Measurements from ENCODE around the gene CTSS. TPM values are rescaled to one million over a fixed set of nuclear protein-coding genes. Genes with fewer than 3 reads are reported as not detected.

CTSS gene
- total RNA-seq, 2 experiments from 2014 or later = 123 to 127 TPM

GRCh38 chr1:150764617-150765101 lies 919 bp downstream of the CTSS start:
- ChIA-PET CTCF (interaction anchor here (1.2 kb wide), 1 partner anchor 136 kb away, joined by 3 read pairs; the partner anchor contains the start of gene ENSA), POLR2A (interaction anchor here (0.7 to 2.8 kb wide), 10 partner anchors 9 to 202 kb away, joined by 3 to 10 read pairs (median 4); partner anchors contain the start of genes CTXND2, ENSA and GOLPH3L)
- Mint-ChIP-seq H3K4me3 (peak overlapping the region; percentile 83), H3K27me3 (peaks cover 1% of the 10 kb centered on the region), H3K9me3 (peaks cover 4% of the 10 kb centered on the region), H3K36me3 (ENCODE audit: low read depth) (peaks cover 39% of the 10 kb centered on the region), H3K4me1 (peaks cover 39% of the 10 kb centered on the region), H3K27ac (peak overlapping the region; percentile 81)
- DNase-seq = no peak

DNA sequence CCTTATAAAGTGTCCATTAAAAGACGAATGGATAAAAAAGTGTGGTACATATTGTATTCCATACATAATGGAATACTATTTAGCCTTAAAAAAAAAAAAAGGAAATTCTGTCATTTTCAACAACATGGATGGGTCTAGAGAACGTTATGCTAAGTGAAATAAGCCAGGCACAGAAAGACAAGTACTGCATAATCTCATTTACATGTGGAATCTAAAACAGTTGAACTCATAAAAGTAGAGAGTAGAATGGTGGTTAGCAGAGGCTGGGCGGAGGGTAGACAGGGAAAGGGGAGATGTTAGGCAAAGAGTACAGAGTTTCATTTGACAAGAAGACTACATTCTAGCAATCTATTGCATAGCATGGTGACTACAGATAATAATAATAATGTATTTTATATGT lies 2.6 kb downstream of the CTSS start:
- CTCF ChIA-PET = no interaction called here
- peaks cover 39% of the 10 kb centered on the region for H3K4me1 Mint-ChIP-seq

GRCh38 chr1:150762552-150762951 lies 3.0 kb downstream of the CTSS start:
- H3K9me3 Mint-ChIP-seq = peaks cover 4% of the 10 kb centered on the region
- no peak for DNase-seq
- H3K4me3 Mint-ChIP-seq = no peak overlapping the region
- peaks cover 39% of the 10 kb centered on the region for H3K4me1 Mint-ChIP-seq
- H3K36me3 Mint-ChIP-seq (ENCODE audit: low read depth) = peaks cover 50% of the 10 kb centered on the region
- H3K27me3 Mint-ChIP-seq = no peaks in the 10 kb centered on the region
- POLR2A ChIA-PET = no interaction called here
- CTCF ChIA-PET = no interaction called here
- H3K27ac Mint-ChIP-seq = no peak overlapping the region

More for the DNA sequence above, 2.6 kb downstream of the CTSS start:
- no peaks in the 10 kb centered on the region for H3K27me3 Mint-ChIP-seq
- POLR2A ChIA-PET = no interaction called here
- H3K27ac Mint-ChIP-seq = no peak overlapping the region
- H3K4me3 Mint-ChIP-seq = no peak overlapping the region
- H3K9me3 Mint-ChIP-seq = peaks cover 4% of the 10 kb centered on the region
- peaks cover 45% of the 10 kb centered on the region for H3K36me3 Mint-ChIP-seq (ENCODE audit: low read depth)
- no peak for DNase-seq

DNA sequence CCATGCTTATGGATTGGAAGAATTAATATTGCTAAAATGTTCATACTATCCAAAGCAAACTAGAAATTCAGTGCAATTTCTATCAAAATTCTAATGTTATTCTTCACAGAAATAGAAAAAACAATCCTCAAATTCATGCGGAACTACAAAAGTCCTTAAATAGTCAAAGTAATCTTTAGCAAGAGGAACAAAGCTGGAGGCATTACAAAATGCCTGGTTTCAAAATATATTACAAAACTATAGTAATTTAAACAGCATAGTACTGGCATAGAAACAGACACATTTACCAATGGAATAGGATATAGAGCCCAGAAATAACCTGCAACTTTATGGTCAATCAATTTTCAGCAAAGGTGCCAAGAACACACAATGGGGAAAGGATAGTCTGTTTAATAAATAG lies 3.8 kb downstream of the CTSS start:
- Mint-ChIP-seq H3K36me3 (ENCODE audit: low read depth) (peaks cover 55% of the 10 kb centered on the region), H3K27ac (no peak overlapping the region), H3K4me3 (no peak overlapping the region), H3K4me1 (peaks cover 39% of the 10 kb centered on the region), H3K27me3 (no peaks in the 10 kb centered on the region), H3K9me3 (peaks cover 4% of the 10 kb centered on the region)
- POLR2A ChIA-PET = no interaction called here
- DNase-seq = no peak
- CTCF ChIA-PET = no interaction called here

GRCh38 chr1:150760013-150760412 lies 5.6 kb downstream of the CTSS start:
- no peak overlapping the region for H3K4me3 Mint-ChIP-seq
- CTCF ChIA-PET = no interaction called here
- no peak overlapping the region for H3K27ac Mint-ChIP-seq
- POLR2A ChIA-PET = interaction anchor here (1.2 kb wide), 1 partner anchor 12 kb away, joined by 3 read pairs; no protein-coding TSS in a partner anchor
- peaks cover 58% of the 10 kb centered on the region for H3K36me3 Mint-ChIP-seq (ENCODE audit: low read depth)
- H3K27me3 Mint-ChIP-seq = no peaks in the 10 kb centered on the region
- H3K4me1 Mint-ChIP-seq = peaks cover 31% of the 10 kb centered on the region
- peaks cover 4% of the 10 kb centered on the region for H3K9me3 Mint-ChIP-seq
- DNase-seq = no peak

GRCh38 chr1:150753416-150753815 lies 12.2 kb downstream of the CTSS start:
- peaks cover 62% of the 10 kb centered on the region for H3K36me3 Mint-ChIP-seq (ENCODE audit: low read depth)
- CTCF ChIA-PET = interaction anchor here (1.0 kb wide), 1 partner anchor 272 kb away, joined by 3 read pairs; no protein-coding TSS in a partner anchor
- no peak overlapping the region for H3K27ac Mint-ChIP-seq
- POLR2A ChIA-PET = no interaction called here
- no peak for DNase-seq
- no peaks in the 10 kb centered on the region for H3K27me3 Mint-ChIP-seq
- no peak overlapping the region for H3K4me3 Mint-ChIP-seq
- H3K4me1 Mint-ChIP-seq = peaks cover 15% of the 10 kb centered on the region
- H3K9me3 Mint-ChIP-seq = no peaks in the 10 kb centered on the region

GRCh38 chr1:150751443-150751842 lies 14.1 kb downstream of the CTSS start:
- H3K27me3 Mint-ChIP-seq = no peaks in the 10 kb centered on the region
- H3K9me3 Mint-ChIP-seq = no peaks in the 10 kb centered on the region
- no peak overlapping the region for H3K4me3 Mint-ChIP-seq
- ChIA-PET POLR2A (no interaction called here), CTCF (no interaction called here)
- no peak for DNase-seq
- H3K36me3 Mint-ChIP-seq (ENCODE audit: low read depth) = peaks cover 50% of the 10 kb centered on the region
- H3K27ac Mint-ChIP-seq = no peak overlapping the region
- peaks cover 15% of the 10 kb centered on the region for H3K4me1 Mint-ChIP-seq

DNA sequence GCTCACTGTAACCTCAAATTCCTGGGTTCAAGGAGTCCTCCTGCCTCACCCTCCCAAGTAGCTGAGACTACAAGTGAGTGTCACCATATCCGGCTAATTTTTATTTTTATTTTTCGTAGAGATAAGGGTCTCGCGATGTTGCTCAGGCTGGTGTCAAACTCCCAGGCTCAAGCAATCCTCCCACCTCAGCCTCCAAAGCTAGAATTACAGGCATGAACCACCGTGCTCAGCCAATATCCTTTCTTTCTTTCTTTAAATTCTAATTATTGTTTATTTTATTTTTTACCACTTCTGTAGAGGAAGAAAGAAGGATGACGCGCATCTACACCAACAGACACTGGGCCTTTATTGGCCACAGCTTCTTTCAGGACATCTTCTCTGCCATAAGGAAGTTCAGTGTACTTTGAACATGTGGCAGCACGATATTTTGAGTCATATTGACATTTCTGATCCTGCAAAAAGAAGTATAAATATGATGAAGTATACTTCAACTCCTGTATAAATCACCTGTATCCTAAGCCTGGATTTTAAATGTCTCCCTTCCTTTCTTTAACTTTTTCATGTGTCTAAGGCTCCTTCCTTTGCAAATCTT lies 15.8 kb downstream of the CTSS start:
- Mint-ChIP-seq H3K27ac (no peak overlapping the region), H3K4me3 (no peak overlapping the region)
- CTCF ChIA-PET = interaction anchor here (1.2 kb wide), 1 partner anchor 62 kb away, joined by 3 read pairs; no protein-coding TSS in a partner anchor

GRCh38 chr1:150748878-150749719 lies 16.5 kb downstream of the CTSS start:
- no peaks in the 10 kb centered on the region for H3K9me3 Mint-ChIP-seq
- H3K27ac Mint-ChIP-seq = peak overlapping the region; percentile 33
- no peaks in the 10 kb centered on the region for H3K27me3 Mint-ChIP-seq
- no peak for DNase-seq
- CTCF ChIA-PET = interaction anchor here (1.0 to 1.4 kb wide), 3 partner anchors 30 to 63 kb away, joined by 3 read pairs; partner anchors contain the start of gene GOLPH3L
- POLR2A ChIA-PET = interaction anchor here (0.8 to 1.1 kb wide), 2 partner anchors 16 to 119 kb away, joined by 3 to 4 read pairs; partner anchors contain the start of gene CTSS
- peaks cover 38% of the 10 kb centered on the region for H3K36me3 Mint-ChIP-seq (ENCODE audit: low read depth)
- H3K4me1 Mint-ChIP-seq = peaks cover 15% of the 10 kb centered on the region
- H3K4me3 Mint-ChIP-seq = no peak overlapping the region

More for the DNA sequence above, 15.8 kb downstream of the CTSS start:
- peaks cover 15% of the 10 kb centered on the region for H3K4me1 Mint-ChIP-seq
- peaks cover 45% of the 10 kb centered on the region for H3K36me3 Mint-ChIP-seq (ENCODE audit: low read depth)
- DNase-seq = no peak
- no peaks in the 10 kb centered on the region for H3K27me3 Mint-ChIP-seq
- H3K9me3 Mint-ChIP-seq = no peaks in the 10 kb centered on the region
- POLR2A ChIA-PET = interaction anchor here (0.8 kb wide), 1 partner anchor 120 kb away, joined by 3 read pairs; no protein-coding TSS in a partner anchor

DNA sequence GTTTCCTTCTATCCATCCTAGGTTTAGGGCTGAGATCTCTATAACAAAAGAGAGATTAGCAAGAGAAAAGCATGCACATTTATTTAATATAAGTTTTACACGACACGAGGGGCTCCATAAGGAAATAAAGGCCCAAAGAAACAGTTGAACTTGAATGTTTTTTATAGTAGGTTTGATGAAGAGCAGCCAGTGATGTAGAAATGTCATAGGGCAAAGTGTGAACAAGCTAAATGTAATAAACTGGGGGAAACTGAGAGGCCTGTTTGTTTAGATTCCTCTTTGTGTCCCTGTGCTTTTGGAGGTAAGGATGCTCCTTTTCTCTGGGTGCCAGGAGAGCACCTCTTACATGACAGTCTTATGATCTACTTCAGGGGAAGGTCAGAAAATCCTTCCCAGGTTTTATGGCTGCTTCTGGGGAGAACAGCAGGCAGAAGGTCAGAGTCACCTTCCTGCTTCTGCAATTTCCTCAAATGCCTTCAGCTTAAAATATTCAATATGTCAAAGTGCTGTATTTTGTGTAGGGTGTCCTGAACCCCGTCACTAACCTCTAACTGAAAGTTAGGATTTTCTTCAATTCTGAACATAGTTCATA lies 35.4 kb downstream of the CTSS start:
- H3K9me3 Mint-ChIP-seq = no peaks in the 10 kb centered on the region
- H3K27ac Mint-ChIP-seq = no peak overlapping the region
- H3K36me3 Mint-ChIP-seq (ENCODE audit: low read depth) = peaks cover 29% of the 10 kb centered on the region
- CTCF ChIA-PET = no interaction called here
- no peak for DNase-seq
- H3K4me3 Mint-ChIP-seq = no peak overlapping the region
- POLR2A ChIA-PET = no interaction called here
- no peaks in the 10 kb centered on the region for H3K27me3 Mint-ChIP-seq
- no peaks in the 10 kb centered on the region for H3K4me1 Mint-ChIP-seq

- no peak for DNase-seq
- Mint-ChIP-seq H3K4me1 (no peaks in the 10 kb centered on the region), H3K27ac (no peak overlapping the region), H3K36me3 (ENCODE audit: low read depth) (no peaks in the 10 kb centered on the region), H3K27me3 (no peaks in the 10 kb centered on the region), H3K9me3 (no peaks in the 10 kb centered on the region), H3K4me3 (no peak overlapping the region)
- ChIA-PET CTCF (no interaction called here), POLR2A (no interaction called here)
These were observed 41.2 kb downstream of the CTSS start for GRCh38 chr1:150724336-150724735.

DNA sequence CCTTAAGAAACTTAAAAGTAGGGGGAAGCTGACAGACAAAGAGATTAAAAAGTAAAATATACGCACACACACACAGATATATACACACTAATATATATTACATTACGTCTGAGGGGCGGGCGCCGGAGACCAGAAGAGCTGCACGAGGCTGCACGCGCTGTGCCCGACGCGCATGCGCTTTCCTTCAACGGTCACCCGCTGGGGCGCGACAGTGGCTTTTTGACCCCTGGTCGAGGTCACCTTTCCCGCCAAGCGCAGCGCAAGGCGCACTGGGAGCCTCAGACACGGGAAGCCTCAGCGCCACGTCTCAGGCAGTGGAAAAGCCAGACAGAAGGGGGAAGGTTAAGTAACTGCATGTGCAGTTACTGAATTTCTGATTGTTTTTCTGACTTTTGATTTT lies 44.9 kb downstream of the CTSS start, which contains the start of gene HORMAD1:
Gene HORMAD1 (minus strand): TSS at position 193 of the 400 bp plus-strand sequence. CDS start 1,390 bp downstream, outside the sequence.
- no peaks in the 10 kb centered on the region for H3K9me3 Mint-ChIP-seq
- H3K36me3 Mint-ChIP-seq (ENCODE audit: low read depth) = no peaks in the 10 kb centered on the region
- CTCF ChIA-PET = interaction anchor here (1.1 kb wide), 1 partner anchor 161 kb away, joined by 3 read pairs; no protein-coding TSS in a partner anchor
- POLR2A ChIA-PET = no interaction called here
- H3K27me3 Mint-ChIP-seq = peaks cover 2% of the 10 kb centered on the region
- no peak within 1 kb of the TSS for H3K4me3 Mint-ChIP-seq
- DNase-seq = no peak
- no peak within 1 kb of the TSS for H3K27ac Mint-ChIP-seq
- H3K4me1 Mint-ChIP-seq = no peaks in the 10 kb centered on the region

- no peak for DNase-seq
- ChIA-PET POLR2A (no interaction called here), CTCF (interaction anchor here (1.1 kb wide), 1 partner anchor 161 kb away, joined by 3 read pairs; no protein-coding TSS in a partner anchor)
- peaks cover 2% of the 10 kb centered on the region for H3K27me3 Mint-ChIP-seq
- H3K4me1 Mint-ChIP-seq = no peaks in the 10 kb centered on the region
- H3K36me3 Mint-ChIP-seq (ENCODE audit: low read depth) = no peaks in the 10 kb centered on the region
- H3K9me3 Mint-ChIP-seq = no peaks in the 10 kb centered on the region
- no peak overlapping the region for H3K27ac Mint-ChIP-seq
- H3K4me3 Mint-ChIP-seq = no peak overlapping the region
These were observed 45.5 kb downstream of the CTSS start for GRCh38 chr1:150720098-150720497.
